ENCODE results near the gene LAMB3. TPM values are rescaled to one million over a fixed set of nuclear protein-coding genes. Genes with fewer than 3 reads are reported as not detected.
A peak's percentile ranks its signal among the peaks of the same experiment; 100 is the strongest.

The LAMB3 gene
- total RNA-seq, 4 donors from 2014 or later: 74.2 to 165 (median 127) TPM

GRCh38 chr1:209601809-209602657 lies 50.2 kb downstream of the LAMB3 start:
- H3K4me3 ChIP-seq: no peak overlapping the region

GRCh38 chr1:209600541-209600940 lies 51.7 kb downstream of the LAMB3 start:
- no peak for TF ChIP-seq POLR2AphosphoS5 (IDR thresholded peaks at IDR 0.05)
- TF ChIP-seq EP300 (IDR thresholded peaks at IDR 0.05): no peak
- TF ChIP-seq CTCF (IDR thresholded peaks at IDR 0.05): no peak
- no peak for TF ChIP-seq POLR2A (IDR thresholded peaks at IDR 0.05)
- no peaks in the 10 kb centered on the region for H3K9me3 ChIP-seq
- no peak overlapping the region for H3K4me3 ChIP-seq
- H3K36me3 ChIP-seq: no peaks in the 10 kb centered on the region
- peaks cover 4% of the 10 kb centered on the region for H3K27me3 ChIP-seq
- WGBS: 69% methylated on average over 1 of the region's 1 CpG
- H3K4me1 ChIP-seq: no peaks in the 10 kb centered on the region
- no peak overlapping the region for H3K27ac ChIP-seq
- no peak for DNase-seq (ENCODE audit: low spot score in 2 of 2)

More at GRCh38 chr1:209601809-209602657, 50.2 kb downstream of the LAMB3 start:
- no peaks in the 10 kb centered on the region for H3K9me3 ChIP-seq
- no peaks in the 10 kb centered on the region for H3K36me3 ChIP-seq
- no peak overlapping the region for H3K27ac ChIP-seq
- peaks cover 4% of the 10 kb centered on the region for H3K27me3 ChIP-seq
- H3K4me1 ChIP-seq: peaks cover under 1% of the 10 kb centered on the region
- 43% methylated on average over 5 of the region's 6 CpGs for WGBS
- DNase-seq (ENCODE audit: low spot score in 2 of 2): no peak
- TF ChIP-seq CTCF (IDR thresholded peaks at IDR 0.05) (peak; percentile 24 to 58), POLR2AphosphoS5 (IDR thresholded peaks at IDR 0.05) (no peak)

GRCh38 chr1:209598227-209598626 lies 54.0 kb downstream of the LAMB3 start:
- no peak for TF ChIP-seq CTCF (IDR thresholded peaks at IDR 0.05)
- TF ChIP-seq POLR2AphosphoS5 (IDR thresholded peaks at IDR 0.05): no peak
- TF ChIP-seq EP300 (IDR thresholded peaks at IDR 0.05): no peak
- TF ChIP-seq POLR2A (IDR thresholded peaks at IDR 0.05): no peak
- H3K4me3 ChIP-seq: no peak overlapping the region
- WGBS: 73% methylated on average over 1 of the region's 1 CpG
- no peaks in the 10 kb centered on the region for H3K9me3 ChIP-seq
- no peak for DNase-seq (ENCODE audit: low spot score in 2 of 2)
- H3K27me3 ChIP-seq: peaks cover 4% of the 10 kb centered on the region
- no peaks in the 10 kb centered on the region for H3K4me1 ChIP-seq
- H3K27ac ChIP-seq: no peak overlapping the region
- no peaks in the 10 kb centered on the region for H3K36me3 ChIP-seq

- Histone ChIP-seq H3K27ac (no peak overlapping the region), H3K27me3 (peaks cover 4% of the 10 kb centered on the region), H3K4me3 (no peak overlapping the region), H3K4me1 (no peaks in the 10 kb centered on the region), H3K9me3 (no peaks in the 10 kb centered on the region), H3K36me3 (no peaks in the 10 kb centered on the region)
- WGBS: 35% methylated on average over 2 of the region's 2 CpGs
- DNase-seq (ENCODE audit: low spot score in 2 of 2): no peak
- TF ChIP-seq EP300 (IDR thresholded peaks at IDR 0.05): no peak
- no peak for TF ChIP-seq CTCF (IDR thresholded peaks at IDR 0.05)
- no peak for TF ChIP-seq POLR2AphosphoS5 (IDR thresholded peaks at IDR 0.05)
- no peak for TF ChIP-seq POLR2A (IDR thresholded peaks at IDR 0.05)
Observed at GRCh38 chr1:209597499-209597898, 54.7 kb downstream of the LAMB3 start.

GRCh38 chr1:209595599-209596285 lies 56.5 kb downstream of the LAMB3 start:
- no peak overlapping the region for H3K4me3 ChIP-seq
- H3K9me3 ChIP-seq: no peaks in the 10 kb centered on the region
- 80% methylated on average over 9 of the region's 10 CpGs for WGBS
- H3K36me3 ChIP-seq: no peaks in the 10 kb centered on the region
- H3K4me1 ChIP-seq: no peaks in the 10 kb centered on the region
- H3K27me3 ChIP-seq: peaks cover 4% of the 10 kb centered on the region
- DNase-seq (ENCODE audit: low spot score in 2 of 2): no peak
- H3K27ac ChIP-seq: no peak overlapping the region
- TF ChIP-seq CTCF (IDR thresholded peaks at IDR 0.05) (no peak), POLR2A (IDR thresholded peaks at IDR 0.05) (no peak), EP300 (IDR thresholded peaks at IDR 0.05) (no peak), POLR2AphosphoS5 (IDR thresholded peaks at IDR 0.05) (no peak)
